ENCODE results near the gene NPM1.
"Not testable (repeated sequence)": the region's sequence is repeated elsewhere in the genome, so short reads cannot be mapped to it uniquely, and the experiment has no call there.

The NPM1 gene

GRCh38 chr5:171395042-171395441 lies 7.4 kb downstream of the NPM1 start:
- H3K4me3 ChIP-seq (replicated peaks in 1 of 2; ENCODE audit: low read depth in 2 of 2, low read length in 2 of 2): no peak overlapping the region
- no peak for DNase-seq (ENCODE audit: low read depth in 2 of 2)
- TF ChIP-seq CTCF (IDR thresholded peaks at IDR 0.05; ENCODE audit: low read depth, low read length): no peak

- not testable (repeated sequence) for H3K4me3 ChIP-seq (replicated peaks in 1 of 2; ENCODE audit: low read depth in 2 of 2, low read length in 2 of 2); DNase-seq (ENCODE audit: low read depth in 2 of 2)
Observed at GRCh38 chr5:171396583-171396982, 8.9 kb downstream of the NPM1 start.

GRCh38 chr5:171397190-171397589 lies 9.5 kb downstream of the NPM1 start:
- no peak for TF ChIP-seq CTCF (IDR thresholded peaks at IDR 0.05; ENCODE audit: low read depth, low read length)
- H3K4me3 ChIP-seq (replicated peaks in 1 of 2; ENCODE audit: low read depth in 2 of 2, low read length in 2 of 2): no peak overlapping the region
- no peak for DNase-seq (ENCODE audit: low read depth in 2 of 2)

GRCh38 chr5:171397599-171397998 lies 9.9 kb downstream of the NPM1 start:
- no peak for TF ChIP-seq CTCF (IDR thresholded peaks at IDR 0.05; ENCODE audit: low read depth, low read length)
- no peak for DNase-seq (ENCODE audit: low read depth in 2 of 2)
- H3K4me3 ChIP-seq (replicated peaks in 1 of 2; ENCODE audit: low read depth in 2 of 2, low read length in 2 of 2): no peak overlapping the region

- not testable (repeated sequence) for DNase-seq (ENCODE audit: low read depth in 2 of 2); H3K4me3 ChIP-seq (replicated peaks in 1 of 2; ENCODE audit: low read depth in 2 of 2, low read length in 2 of 2)
Observed at GRCh38 chr5:171398660-171399059, 11.0 kb downstream of the NPM1 start.

- no peak overlapping the region for H3K4me3 ChIP-seq (replicated peaks in 1 of 2; ENCODE audit: low read depth in 2 of 2, low read length in 2 of 2)
Observed at GRCh38 chr5:171400169-171400568, 12.5 kb downstream of the NPM1 start.

GRCh38 chr5:171401167-171401947 lies 13.7 kb downstream of the NPM1 start:
- TF ChIP-seq CTCF (IDR thresholded peaks at IDR 0.05; ENCODE audit: low read depth, low read length): no peak
- no peak for DNase-seq (ENCODE audit: low read depth in 2 of 2)
- H3K4me3 ChIP-seq (replicated peaks in 1 of 2; ENCODE audit: low read depth in 2 of 2, low read length in 2 of 2): no peak overlapping the region

More at GRCh38 chr5:171400169-171400568, 12.5 kb downstream of the NPM1 start:
- DNase-seq (ENCODE audit: low read depth in 2 of 2): no peak
- no peak for TF ChIP-seq CTCF (IDR thresholded peaks at IDR 0.05; ENCODE audit: low read depth, low read length)

- H3K4me3 ChIP-seq (replicated peaks in 1 of 2; ENCODE audit: low read depth in 2 of 2, low read length in 2 of 2); DNase-seq (ENCODE audit: low read depth in 2 of 2): not testable (repeated sequence)
Observed at GRCh38 chr5:171402751-171403150, 15.1 kb downstream of the NPM1 start.

Measured in cardiac fibroblast (primary cell).